Stimulated activated CD4-positive, alpha-beta T cell treated with anti-CD3 and anti-CD28 coated beads, Interleukin-12 subunit alpha, Interleukin-12 subunit beta, amount 100 ng/mL, for 24 hours (primary cell): ENCODE results near the gene RASSF1.

ENCODE experiments used
- DNase-seq, 2 experiments: peaks; one replicate each; pipeline ENCODE4 v3.0.0-alpha.2; 2020; ENCODE audit warnings: low read depth in 2 of 2

RASSF1 gene

DNA sequence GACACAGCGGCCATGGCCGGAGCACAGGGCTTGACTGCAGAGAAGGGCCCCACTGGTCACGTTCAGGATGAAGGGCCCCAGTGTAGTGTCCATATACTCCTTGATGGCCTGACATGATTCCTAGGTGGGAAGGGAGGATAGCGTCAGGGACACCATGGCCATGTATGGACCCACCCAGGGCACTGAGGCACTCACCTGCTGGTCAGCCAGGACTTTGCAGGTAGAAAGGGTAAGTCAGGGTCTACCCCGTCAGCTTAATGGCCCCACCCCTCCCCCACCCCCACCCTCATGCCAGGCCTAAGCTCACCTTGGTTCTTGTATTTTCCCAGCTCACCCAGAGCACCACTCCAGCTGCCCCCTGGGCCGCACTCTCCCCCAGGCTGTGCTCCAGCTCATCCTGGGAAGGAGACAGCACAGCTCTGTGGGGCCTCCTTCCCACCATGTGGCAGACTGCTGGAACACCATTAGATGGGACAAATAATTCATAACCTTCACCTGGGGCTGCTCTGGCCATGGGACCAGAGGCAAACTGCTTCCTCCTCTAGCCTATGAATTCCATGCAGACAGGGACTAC lies 39.9 kb downstream of the RASSF1 start:
- DNase-seq, result no peak

DNA sequence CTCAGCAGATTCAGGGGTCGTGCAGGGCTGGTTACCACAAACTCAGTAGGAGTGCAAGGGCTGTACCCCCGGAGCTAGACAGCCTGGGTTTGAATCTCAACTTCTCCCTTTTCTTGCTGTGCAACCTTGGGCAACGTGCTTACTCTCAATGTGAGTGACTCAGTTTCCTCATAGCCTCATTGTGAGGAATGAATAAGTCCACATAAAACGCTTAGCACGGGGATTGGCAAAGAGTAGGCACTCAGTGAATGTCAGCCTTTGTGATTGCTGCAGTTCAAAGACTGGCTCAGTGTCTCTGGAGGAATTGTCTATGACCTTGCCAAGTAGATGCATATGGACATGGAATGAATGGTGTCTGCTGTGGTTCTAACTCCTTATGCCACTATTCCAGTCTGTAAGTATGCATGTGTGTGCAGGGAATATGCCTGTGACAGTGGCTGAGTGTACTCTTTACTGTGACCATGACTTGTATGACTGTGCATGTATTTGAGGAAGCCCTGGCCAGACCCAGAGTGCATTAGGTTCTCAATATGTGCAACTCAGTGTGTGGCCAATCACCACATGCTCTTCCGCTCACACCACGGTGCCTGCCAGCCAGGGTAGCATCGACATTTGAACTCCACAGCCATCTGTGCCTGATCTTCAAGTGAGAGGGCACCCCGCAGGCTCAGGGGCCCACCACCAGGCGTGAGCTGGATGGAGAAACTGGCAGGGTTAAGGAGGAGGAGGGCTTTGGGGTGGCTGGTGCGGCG lies 40.5 kb downstream of the RASSF1 start:
- no peak for DNase-seq

DNA sequence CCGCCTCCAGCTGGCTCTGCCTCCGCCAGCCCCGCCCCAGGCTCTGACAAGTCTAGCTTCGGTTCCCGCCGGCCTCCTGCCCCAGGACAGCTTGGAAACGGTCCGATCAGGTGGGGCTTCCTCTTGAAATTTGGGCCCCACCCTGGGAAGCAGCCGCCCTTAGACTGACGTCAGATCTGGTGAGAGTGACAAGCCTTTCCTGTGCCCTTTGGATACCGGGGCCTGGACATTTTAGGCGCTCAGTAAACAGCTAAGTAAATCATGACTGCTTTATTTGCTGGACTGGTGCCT lies 41.1 kb downstream of the RASSF1 start:
- no peak for DNase-seq

DNA sequence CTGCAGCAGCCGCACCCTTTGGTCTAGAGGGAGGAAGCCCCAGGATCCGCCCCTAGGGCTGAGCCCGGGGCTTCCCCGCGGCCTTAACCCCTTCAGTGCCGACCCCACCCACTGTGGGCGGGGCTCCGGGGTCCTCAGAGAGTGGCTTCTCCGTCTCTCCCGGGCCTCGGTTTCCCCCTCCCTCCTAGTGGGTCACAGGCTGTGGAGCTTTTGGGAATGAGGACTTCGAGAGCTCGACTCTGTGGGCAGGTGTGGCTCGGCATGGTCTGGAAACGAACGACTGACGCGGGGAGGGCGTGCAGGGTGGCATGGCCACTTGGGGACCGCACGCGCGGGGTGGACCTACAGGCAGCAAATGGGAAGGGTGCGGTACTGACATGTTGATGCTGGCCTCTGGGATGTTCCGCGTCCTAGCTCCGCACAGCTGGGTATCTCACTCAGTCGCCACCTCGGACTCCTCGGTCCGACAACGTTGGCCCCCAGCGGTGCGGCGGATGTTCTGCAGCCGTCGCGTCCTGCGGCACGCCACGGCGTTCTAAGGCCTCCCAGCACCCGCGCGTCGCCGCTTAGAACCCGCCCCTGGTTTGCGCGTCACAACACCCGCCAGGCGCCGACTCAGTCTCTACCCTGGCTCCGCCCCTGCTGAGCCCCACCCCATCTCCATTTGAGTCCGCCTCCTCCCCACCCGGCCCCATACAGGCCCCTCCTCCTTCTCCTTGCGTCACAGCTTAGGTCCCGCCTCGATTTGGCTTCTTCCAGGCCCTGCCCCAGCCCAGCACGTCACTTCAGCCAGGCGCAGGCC lies 41.6 kb downstream of the RASSF1 start, which contains the start of the genes HYAL3 and NAA80:
HYAL3 (minus strand) TSS at position 570 of the 802 bp plus-strand sequence. CDS start 3,803 bp downstream, outside the sequence.
NAA80 (minus strand) TSS at position 570 of the 802 bp plus-strand sequence. CDS start 1,942 bp downstream, outside the sequence.
- DNase-seq, result peak; percentile 99

DNA sequence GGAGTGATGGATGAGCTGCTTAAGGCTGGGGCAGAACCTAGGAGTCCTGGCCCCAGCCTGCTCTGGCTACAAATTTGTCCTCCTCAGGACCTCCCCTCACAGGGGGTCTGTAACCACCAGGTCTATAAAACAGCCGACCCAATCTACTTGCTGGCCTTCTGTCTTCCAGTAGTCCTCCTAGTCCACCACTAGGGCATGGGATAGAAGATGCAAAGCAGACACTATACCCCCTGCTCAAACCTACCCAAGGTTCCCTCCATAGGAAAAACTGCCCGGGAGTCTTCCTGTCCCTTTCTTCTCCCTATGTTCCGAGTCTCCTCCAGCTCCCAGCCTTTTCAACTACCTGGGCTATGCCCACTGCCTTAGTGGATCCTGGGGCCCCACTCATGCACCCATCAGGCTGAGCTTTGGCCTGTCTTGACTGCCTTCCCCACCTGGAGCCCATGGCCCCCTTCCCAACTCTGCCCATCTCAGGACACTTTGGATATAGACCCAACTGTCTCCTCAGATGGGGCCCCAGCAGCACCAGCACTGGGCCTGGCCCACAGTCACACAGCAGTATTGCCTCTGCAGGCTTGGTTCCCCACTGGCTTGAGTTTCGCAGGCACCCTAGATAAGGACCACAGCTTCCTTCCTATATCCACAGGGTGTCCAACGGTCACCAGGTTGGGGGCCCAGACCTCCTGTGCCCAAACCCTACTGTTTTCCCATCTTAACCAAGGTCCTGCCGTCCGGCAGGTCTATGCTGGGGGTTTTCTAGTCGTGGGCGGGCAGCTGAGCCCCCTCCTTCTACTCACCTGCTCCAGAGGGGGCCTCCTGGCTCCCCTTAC lies 42.5 kb downstream of the RASSF1 start:
- no peak for DNase-seq

DNA sequence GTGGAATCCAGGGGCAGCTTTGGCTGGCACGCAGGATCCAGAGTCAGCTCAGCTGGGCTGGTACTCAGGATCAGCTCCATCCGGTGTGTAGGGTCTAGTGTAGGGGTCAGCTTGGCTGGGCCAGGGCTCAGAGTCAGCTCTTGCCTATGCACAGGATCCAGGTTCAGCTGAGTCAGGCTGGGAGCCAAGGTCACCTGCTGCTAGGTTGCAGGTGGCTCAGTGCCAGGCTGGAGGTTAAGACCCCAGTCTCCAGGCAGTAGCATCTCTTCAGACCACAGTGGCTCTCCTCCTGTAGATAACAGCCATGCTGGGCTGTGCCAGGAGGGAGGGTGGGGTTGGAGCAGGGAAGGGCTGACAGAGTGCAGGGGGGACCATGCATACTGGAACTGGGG lies 43.3 kb downstream of the RASSF1 start:
- no peak for DNase-seq

DNA sequence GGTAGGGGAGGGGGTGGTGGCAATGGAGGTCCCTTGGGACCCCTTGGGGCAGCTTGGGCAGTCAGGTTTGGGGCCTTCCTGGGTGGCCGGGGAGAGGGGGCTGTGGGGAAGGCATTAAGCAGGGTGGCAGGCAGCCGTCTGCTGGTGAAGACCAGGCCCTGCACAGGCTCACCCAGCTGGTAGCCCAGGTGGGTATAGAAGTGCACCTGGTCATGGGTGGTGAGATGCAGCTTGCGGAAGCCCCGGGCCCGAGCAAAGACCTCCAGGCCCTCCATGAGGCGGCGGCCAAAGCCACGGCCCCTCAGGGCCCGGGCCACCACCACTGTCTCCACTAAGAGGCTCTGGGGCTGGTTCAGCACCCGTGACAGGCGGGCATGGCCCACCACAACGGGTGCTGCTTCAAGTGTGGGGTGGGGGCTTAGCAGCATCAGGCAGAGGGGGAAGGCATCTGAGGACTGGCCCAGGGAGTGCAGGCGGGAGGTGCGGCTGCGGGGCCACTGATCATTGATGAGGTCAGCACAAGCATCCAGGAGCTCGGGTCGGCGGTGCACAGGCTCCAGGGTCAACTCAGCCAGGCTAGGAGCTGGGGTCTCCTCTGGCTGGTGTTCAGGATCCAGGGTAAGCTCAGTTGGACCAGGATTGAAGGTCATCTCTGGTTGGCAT lies 43.8 kb downstream of the RASSF1 start:
- no peak for DNase-seq

DNA sequence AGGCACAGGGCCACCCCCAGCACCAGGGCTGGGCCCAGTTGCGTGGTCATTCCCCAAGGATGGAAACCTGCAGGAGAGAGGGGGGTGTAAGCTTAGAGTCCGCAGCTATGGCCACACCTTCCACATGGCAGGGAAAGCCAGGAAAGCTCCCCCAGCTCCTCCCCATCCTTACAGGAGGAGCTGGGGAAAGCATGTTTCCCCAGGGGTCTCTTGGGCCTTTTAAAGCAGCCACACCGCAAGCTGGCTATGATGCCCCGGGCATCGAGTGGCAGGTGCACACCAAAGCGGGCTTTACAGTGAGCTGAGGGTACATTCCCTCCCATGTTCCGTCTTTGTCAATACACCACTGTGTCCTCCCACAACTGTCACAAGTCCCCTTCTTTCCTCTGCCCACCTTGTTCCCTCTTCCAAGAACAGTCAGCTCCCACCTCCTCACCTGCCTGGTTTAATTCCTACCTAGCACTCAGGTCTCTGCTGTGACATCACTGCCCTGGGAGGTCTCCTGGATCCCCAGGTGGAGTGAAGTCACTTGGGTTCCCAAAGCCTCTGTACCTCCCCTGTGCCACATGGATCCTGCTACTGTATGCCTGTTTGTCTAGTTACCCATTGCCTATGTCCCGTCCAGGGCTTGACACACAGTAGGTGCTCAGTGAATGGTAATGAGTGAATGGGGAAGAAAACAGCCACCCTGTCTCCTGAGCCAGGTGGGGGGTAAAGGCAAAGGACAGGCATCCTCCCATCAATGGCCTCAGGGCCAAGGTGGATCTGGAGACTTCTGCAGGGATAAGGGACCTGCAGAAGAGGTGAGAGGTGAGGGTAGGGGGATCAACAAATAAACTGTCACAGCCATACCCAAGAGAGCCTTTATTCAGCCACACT lies 44.8 kb downstream of the RASSF1 start:
- DNase-seq, result no peak

DNA sequence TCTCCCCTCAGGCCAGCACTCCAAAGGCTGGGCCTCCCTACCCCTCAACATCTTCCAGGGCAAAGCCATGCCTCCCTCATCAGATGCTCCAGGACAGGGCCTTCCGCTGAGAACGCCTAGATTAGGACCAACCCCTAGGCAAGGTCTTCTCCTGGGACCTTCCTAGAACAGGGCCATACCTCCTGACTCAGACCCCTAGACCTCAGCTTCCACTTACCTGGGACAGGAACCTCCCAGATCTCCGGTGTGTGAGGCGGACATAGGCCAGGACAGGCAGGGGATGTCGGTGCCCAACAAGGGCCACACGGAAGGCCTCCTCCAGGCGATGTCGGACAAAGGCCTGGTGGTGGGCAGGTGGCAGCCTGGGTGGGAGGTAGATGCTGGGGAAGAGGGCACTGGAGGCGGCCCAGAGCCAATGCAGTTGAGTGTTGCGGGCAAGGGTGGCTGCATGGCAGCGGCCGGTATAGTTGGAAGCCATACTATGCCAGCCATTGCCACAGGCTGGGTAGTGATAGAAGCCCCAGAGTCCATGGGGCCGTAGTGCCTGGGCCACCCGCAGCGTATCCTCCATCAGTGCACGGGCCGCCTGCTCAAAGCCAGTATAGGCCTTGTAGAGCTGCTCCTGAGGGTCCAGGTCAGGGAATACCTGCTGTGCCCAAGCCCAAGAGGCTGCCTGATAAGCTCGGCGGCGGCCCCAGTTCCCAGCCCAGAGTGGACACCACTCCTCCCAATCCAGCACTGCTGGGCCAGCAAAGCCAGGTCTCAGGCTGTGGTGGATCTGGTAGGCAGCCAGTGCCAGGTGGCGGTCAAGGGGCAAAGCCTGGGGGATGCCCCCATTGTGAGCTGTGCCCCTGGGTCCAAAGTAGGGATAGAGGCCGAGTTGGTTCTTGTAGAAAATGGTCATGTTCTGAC lies 45.9 kb downstream of the RASSF1 start:
- DNase-seq, result no peak

DNA sequence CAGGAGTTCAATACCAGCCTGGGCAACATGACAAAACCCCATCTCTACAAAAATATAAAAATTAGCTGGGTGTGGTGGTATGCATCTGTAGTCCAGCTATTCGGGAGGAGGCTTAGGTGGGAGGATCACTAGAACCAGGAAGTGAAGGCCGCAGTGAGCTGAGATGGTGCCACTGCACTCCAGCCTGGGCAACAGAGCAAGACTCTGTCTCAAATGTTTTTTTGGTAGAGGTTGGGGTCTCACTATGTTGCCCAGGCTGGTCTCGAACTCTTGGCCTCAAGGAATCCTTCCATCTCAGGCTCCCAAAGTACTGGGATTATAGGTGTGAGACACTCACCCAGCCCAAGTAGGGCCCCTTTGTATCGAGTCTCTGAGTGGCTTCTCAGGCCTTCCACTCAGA lies 46.5 kb downstream of the RASSF1 start:
- DNase-seq, result no peak

DNA sequence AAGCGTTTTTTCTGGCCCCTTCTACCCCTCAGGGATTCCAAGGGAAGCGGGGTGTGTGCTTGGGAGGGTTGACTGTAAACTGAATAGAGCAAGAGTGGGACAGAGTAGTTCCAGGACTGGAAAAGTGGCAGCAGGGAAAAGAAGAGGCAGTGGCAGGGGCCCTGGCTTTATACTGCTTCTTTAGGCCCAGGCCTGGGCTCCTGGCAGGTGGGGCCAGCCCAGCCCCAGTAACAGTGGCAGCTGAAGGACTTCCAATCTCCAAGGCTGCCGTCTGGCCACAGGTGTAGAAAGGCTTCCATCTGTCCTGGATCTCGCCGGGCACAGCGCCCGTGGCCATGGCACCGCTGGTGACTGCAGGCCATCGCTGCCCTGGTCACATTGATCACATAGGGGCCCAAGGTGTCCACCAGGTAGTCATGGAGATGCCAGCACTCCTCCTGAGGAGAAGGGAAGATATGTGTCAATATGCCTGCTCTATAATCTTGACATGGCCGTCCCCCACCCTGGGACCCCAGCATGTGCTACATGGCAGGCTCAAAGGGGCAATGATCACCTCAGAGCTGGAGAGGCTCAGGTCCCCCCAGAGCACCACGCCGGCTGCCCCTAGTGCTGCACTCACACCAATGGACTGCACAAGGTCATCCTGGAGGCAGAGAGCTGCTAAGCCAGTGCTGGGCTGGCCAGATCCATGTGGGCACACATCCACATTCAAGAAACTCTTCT lies 47.4 kb downstream of the RASSF1 start:
- DNase-seq, result no peak

DNA sequence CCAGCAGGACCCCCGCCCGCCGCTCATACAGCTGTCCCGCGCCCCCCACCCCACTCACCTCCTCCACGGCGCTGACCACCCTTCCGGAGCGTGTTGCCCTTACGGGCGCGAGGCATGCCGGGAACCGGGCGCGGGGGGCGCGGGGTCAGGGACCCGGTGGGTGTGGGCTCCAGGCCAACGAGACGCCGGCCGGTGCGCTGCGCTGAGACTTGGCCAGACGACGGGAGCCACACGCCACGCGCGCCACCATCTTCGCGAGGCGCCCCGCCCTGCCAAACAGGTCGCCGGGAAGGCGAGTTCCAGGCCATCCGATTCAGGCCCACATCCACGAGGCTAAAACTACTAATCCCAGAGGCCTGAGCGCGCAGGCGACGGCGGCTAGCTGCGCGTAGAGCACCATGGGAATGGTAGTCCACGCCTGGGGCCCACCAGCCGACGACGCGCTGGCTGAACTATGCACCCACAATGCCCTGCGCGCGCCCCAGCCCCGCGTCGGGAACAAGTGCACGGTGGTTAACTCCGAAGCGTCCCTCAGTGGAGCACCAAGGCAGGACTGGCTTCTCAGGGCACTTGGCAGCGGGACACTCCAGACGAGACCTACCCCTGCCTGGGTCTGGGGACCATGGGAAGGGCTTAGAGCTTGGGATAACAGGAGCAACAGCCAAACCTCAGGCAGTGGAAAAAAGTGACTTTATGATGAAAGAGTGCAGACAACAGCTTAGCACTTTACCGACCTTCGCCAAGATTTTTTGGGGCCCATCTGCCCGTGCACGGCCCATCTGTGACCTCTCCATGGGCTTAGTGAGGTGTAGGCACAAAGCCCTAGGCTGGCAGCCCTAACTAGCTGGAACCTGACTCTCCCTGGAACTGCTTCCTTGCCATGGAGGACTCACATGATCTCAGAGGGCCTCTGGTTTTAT lies 48.2 kb downstream of the RASSF1 start, which contains the start of gene IFRD2:
IFRD2 (minus strand) TSS at position 271 of the 920 bp plus-strand sequence; CDS start at position 116, 155 bp downstream.
- DNase-seq, result peak; percentile 92 to 93

DNA sequence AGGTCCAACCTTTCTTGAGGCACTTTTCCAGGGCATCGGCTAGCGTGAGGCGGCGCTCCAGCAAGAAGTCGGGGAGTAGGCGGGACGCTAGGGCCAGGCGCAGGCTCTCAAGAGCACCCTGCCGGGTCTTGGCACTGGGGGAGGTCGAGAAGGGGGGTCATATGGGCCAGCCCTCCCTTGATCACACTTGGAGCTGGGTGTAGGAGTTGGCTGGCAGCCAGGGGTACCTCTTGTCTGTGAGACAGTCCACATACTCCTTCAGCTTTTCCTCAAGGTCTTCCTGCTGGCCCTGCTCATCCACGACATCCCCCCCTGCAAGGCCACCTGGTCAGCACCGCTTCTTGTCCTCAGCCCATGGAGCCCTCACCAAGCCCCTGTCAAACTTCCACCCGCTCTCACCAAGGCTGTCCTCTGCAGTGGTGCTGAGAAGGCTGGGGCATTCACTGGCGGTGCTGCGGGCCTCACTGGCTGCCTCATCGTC lies 50.4 kb downstream of the RASSF1 start:
- no peak for DNase-seq

DNA sequence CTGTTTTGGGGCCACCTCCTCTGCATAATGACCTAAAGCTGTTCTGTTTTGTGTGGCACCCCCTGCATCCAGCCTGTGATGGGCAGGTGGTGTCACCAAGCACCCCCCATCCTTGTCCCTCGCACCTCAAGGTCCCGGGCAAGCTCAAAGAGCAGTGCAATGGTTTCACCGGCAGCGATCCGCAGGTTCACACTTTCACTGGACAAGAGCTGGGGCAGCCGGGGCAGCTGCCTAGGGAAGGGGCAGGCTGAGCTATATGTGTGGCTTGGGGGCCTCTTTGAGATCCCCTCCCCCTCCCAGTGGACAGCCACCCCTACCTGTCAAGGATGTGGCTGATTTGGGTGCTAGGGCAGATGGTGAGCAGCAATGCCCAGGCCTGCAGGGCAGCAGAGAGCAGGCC lies 51.5 kb downstream of the RASSF1 start:
- DNase-seq, result no peak

DNA sequence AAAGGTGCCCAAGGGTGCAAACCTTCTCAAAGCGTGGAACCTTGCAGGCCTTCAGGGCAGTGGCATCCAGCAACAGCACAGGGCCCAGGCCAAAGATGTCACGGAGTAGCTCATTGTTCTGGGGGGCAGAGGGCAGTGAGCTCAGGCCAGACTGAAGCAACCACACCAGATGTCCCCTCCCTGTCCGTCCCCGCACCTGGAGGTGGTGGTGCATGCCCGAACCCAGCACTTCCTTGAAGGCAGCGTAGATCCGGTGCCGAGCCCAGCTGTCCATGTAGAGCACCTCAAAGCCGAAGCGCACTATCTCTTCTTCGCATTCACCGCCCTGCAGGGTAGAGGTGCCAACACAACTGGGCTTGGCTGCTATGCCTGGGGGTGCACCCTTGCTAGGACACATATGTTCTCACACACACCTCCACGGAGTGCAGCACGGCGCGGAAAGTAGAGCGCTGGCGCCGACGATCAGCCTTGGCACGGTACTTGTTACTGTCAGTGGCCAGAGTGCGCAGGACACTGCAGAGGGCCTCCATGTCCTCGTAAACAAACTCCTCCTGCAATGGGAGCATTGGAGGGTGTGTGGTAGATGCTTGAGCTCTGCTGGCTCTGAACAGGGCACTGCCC lies 52.1 kb downstream of the RASSF1 start:
- no peak for DNase-seq

DNA sequence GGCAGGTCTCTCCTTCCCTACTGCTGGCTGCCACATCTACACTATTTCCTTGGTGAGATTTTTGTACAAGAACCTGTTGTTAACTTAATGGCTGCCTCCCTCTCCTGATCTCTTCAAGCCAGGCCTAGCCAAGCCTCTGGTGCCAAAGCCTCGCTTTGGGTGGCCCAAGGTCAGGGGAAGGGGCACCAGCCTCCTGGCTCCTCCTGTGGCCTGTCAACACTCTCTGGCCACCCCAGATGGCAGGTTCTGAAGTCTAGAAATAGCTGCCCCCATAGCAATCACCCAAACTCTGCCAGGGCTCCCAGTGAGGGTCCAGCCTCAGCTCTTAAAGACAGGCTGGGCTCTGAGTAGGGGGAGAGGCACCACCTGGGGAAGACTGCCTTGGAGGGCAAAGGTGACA lies 53.4 kb downstream of the RASSF1 start:
- DNase-seq, result no peak
